PC-3 (cell line): ENCODE measurements around the gene GRSF1.

Experiments
- EZH2phosphoT487 ChIP-seq: fragments of 300-600 bp; sonication (generic); IDR thresholded peaks from 2 replicates; pipeline ENCODE4 v1.6.1; 2018; ENCODE audit warnings: mild to moderate bottlenecking, antibody characterized with exemption, low read length, borderline replicate concordance
- TF ChIP-seq, protein P1 (sequence below): fragments of 300-600 bp; sonication (generic); conservative IDR thresholded peaks from 2 replicates; pipeline ENCODE4 v1.5.1; 2017; ENCODE audit warnings: antibody characterized with exemption, low read depth, mild to moderate bottlenecking, low read length

DNA sequence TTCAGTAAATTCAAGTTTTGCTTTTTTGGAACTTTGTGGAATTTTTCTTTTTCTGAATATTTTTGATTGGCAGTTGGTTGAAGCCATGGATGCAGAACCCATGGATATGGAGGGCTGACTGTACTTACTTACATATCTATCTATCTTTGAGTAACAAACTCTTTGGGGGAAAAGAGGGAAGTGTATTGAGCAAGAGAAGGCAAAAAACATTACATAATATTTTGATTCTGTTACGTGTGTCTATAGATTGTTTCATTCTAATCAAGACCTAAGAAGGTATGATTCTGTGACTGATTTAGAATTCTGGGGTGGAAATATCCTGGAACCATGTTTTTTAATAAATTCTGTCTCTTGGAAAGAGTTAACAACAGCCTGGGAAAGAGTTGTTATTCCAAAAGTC is 31.5 kb downstream of the GRSF1 start:
- TF ChIP-seq EZH2phosphoT487 = no peak
- TF ChIP-seq, protein P1, sequence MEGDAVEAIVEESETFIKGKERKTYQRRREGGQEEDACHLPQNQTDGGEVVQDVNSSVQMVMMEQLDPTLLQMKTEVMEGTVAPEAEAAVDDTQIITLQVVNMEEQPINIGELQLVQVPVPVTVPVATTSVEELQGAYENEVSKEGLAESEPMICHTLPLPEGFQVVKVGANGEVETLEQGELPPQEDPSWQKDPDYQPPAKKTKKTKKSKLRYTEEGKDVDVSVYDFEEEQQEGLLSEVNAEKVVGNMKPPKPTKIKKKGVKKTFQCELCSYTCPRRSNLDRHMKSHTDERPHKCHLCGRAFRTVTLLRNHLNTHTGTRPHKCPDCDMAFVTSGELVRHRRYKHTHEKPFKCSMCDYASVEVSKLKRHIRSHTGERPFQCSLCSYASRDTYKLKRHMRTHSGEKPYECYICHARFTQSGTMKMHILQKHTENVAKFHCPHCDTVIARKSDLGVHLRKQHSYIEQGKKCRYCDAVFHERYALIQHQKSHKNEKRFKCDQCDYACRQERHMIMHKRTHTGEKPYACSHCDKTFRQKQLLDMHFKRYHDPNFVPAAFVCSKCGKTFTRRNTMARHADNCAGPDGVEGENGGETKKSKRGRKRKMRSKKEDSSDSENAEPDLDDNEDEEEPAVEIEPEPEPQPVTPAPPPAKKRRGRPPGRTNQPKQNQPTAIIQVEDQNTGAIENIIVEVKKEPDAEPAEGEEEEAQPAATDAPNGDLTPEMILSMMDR = no peak
